GM12878 (cell line): ENCODE results near the gene KCND3. TPM values are rescaled to one million over a fixed set of nuclear protein-coding genes. Genes with fewer than 3 reads are reported as not detected.

Source experiments
- ATAC-seq: fragments of 200-7000 bp; cut with Tn5 transposase; 3 replicates; pipeline ENCODE4 v1.9.1; 2020; ENCODE audit warnings: mild to moderate bottlenecking, moderate library complexity
- BruUV-seq: library from RNA; stranded (reverse); fragments of 400-500 nt; replicated peaks from 2 replicates; lab custom pipeline; 2021; lab: Mats Ljungman, UMichigan
- CTCF ChIA-PET: fragments of 300-600 bp; sonication (Branson Sonifier 250); formaldehyde crosslinking; extraction: SDS; loops from one replicate; lab custom pipeline; 2021; ENCODE audit warnings: inconsistent platforms; lab: Yijun Ruan, JAX
- POLR2A ChIA-PET: fragments of 350-600 bp; formaldehyde crosslinking; extraction: SDS; loops from one replicate; lab custom pipeline; 2021; ENCODE audit warnings: inconsistent platforms; lab: Charles Lee
- RAD21 ChIA-PET: fragments of 300-600 bp; sonication (Branson Sonifier 250); formaldehyde crosslinking; loops from one replicate; lab custom pipeline; 2023; ENCODE audit warnings: antibody characterized with exemption; ENCODE audit not compliant: unreplicated experiment; lab: Charles Lee
- SMC1A ChIA-PET: fragments of 300-600 bp; sonication (Branson Sonifier 250); formaldehyde crosslinking; loops from one replicate; lab custom pipeline; 2023; ENCODE audit not compliant: unreplicated experiment, uncharacterized antibody; lab: Charles Lee
- DNase-seq: peaks from one replicate; pipeline ENCODE4 v3.0.0-alpha.2; 2011; ENCODE audit warnings: low read depth, low spot score
- FAIRE-seq: peaks from 3 replicates; lab custom pipeline; 2011; peaks lifted over from hg19 to GRCh38; lab: Jason Lieb, UNC
- H2AFZ ChIP-seq: 2 replicates; pipeline ENCODE4 v1.6.0; 2011; ENCODE audit warnings: low read depth, low read length, control low read depth; ENCODE audit not compliant: control insufficient read depth
- H3K27ac ChIP-seq: 2 replicates; pipeline ENCODE4 v1.5.1; 2011; ENCODE audit warnings: control low read depth; ENCODE audit not compliant: control insufficient read depth, insufficient read depth
- H3K27me3 ChIP-seq, 2 experiments: replicated peaks in 1 of 2; 2 replicates each; pipeline versions ENCODE4 v1.6.0 to v1.6.1; 2011; ENCODE audit warnings: low read length in 1 of 2; ENCODE audit not compliant: control insufficient read depth in 2 of 2, insufficient read depth in 2 of 2
- H3K36me3 ChIP-seq, 2 experiments: 2 replicates each; pipeline ENCODE4 v1.5.1; 2011; ENCODE audit warnings: low read length in 1 of 2; ENCODE audit not compliant: control insufficient read depth in 2 of 2, insufficient read depth in 2 of 2
- H3K4me1 ChIP-seq: 2 replicates; pipeline ENCODE4 v1.6.1; 2011; ENCODE audit warnings: mild to moderate bottlenecking, low read length, moderate library complexity, mixed read lengths; ENCODE audit not compliant: control insufficient read depth, insufficient read depth
- H3K4me2 ChIP-seq: 2 replicates; pipeline ENCODE4 v1.6.0; 2011; ENCODE audit warnings: control low read depth; ENCODE audit not compliant: control insufficient read depth, insufficient read depth
- H3K4me3 ChIP-seq: fragments of 200-600 bp; sonication (generic); 2 replicates; pipeline ENCODE4 v1.5.1; 2016
- H3K79me2 ChIP-seq: 2 replicates; pipeline ENCODE4 v1.6.0; 2011; ENCODE audit warnings: low read length; ENCODE audit not compliant: control insufficient read depth, insufficient read depth
- H3K9ac ChIP-seq: 2 replicates; pipeline ENCODE4 v1.8.0; 2011; ENCODE audit warnings: low read length, control low read depth, mixed read lengths; ENCODE audit not compliant: control insufficient read depth, insufficient read depth
- H3K9me3 ChIP-seq: replicated peaks from 3 replicates; pipeline ENCODE4 v1.5.1; 2011; ENCODE audit warnings: mild to moderate bottlenecking, low read length; ENCODE audit not compliant: control insufficient read depth, insufficient read depth
- H4K20me1 ChIP-seq: 2 replicates; pipeline ENCODE4 v1.6.0; 2011; ENCODE audit not compliant: control insufficient read depth, insufficient read depth
- BHLHE40 ChIP-seq, 2 experiments: fragments of 450-650 bp in 1 of 2; IDR thresholded peaks; 2 replicates each; pipeline ENCODE4 v1.6.1; 2011 to 2017; ENCODE audit warnings: low read depth in 2 of 2, borderline replicate concordance in 1 of 2, improper control_type of control experiment in 1 of 2, low read length in 1 of 2, mild to moderate bottlenecking in 1 of 2
- NFIC ChIP-seq: IDR thresholded peaks from 2 replicates; pipeline ENCODE4 v1.6.1; 2012; ENCODE audit warnings: low read depth, mild to moderate bottlenecking, inconsistent platforms, low read length, moderate library complexity
- NFXL1 ChIP-seq: fragments of 450-650 bp; IDR thresholded peaks from 2 replicates; pipeline ENCODE4 v1.6.1; 2017; ENCODE audit warnings: antibody characterized with exemption, mild to moderate bottlenecking, borderline replicate concordance
- NR2F1 ChIP-seq: fragments of 450-650 bp; conservative IDR thresholded peaks from 2 replicates; pipeline ENCODE4 v1.6.1; 2017; ENCODE audit warnings: mild to moderate bottlenecking
- PKNOX1 ChIP-seq: fragments of 450-650 bp; IDR thresholded peaks from 2 replicates; pipeline ENCODE4 v1.6.1; 2016; ENCODE audit warnings: mild to moderate bottlenecking
- RAD51 ChIP-seq: fragments of 450-650 bp; IDR thresholded peaks from 2 replicates; pipeline ENCODE4 v1.6.1; 2016; ENCODE audit warnings: moderate library complexity, mild to moderate bottlenecking, inconsistent platforms
- SRF ChIP-seq, 2 experiments: IDR thresholded peaks; 2 replicates each; pipeline ENCODE4 v1.6.1; 2011; ENCODE audit warnings: low read depth in 2 of 2, low read length in 2 of 2, mild to moderate bottlenecking in 1 of 2, moderate library complexity in 1 of 2
- TAF1 ChIP-seq: IDR thresholded peaks from 2 replicates; pipeline ENCODE4 v1.6.1; 2011; ENCODE audit warnings: mild to moderate bottlenecking, low read depth, low read length, borderline replicate concordance
- TCF7 ChIP-seq: IDR thresholded peaks from 2 replicates; pipeline ENCODE4 v1.6.1; 2014; ENCODE audit warnings: antibody characterized with exemption, borderline replicate concordance
- ZBTB11 ChIP-seq: fragments of 450-650 bp; formaldehyde crosslinking; IDR thresholded peaks from 2 replicates; pipeline ENCODE4 v1.5.0; 2022; ENCODE audit warnings: mild to moderate bottlenecking, missing genetic modification characterization
- ZNF207 ChIP-seq: fragments of 450-650 bp; IDR thresholded peaks from 2 replicates; pipeline ENCODE4 v1.6.1; 2014; ENCODE audit warnings: antibody characterized with exemption, mild to moderate bottlenecking, borderline replicate concordance
- ZZZ3 ChIP-seq: IDR thresholded peaks from 2 replicates; pipeline ENCODE4 v1.6.1; 2011; ENCODE audit warnings: low read depth; ENCODE audit not compliant: control insufficient read depth, insufficient read length
- WGBS: methylation state at CpG from one replicate; pipeline ENCODE4 v1.1.6; 2016; ENCODE audit warnings: low lambda C conversion rate; ENCODE audit not compliant: insufficient replicate concordance, insufficient coverage; ENCODE audit errors: missing lambda C conversion rate; 5-methylcytosine and 5-hydroxymethylcytosine counted together
- in situ Hi-C: fragments of 300-500 bp; cut with MboI; formaldehyde crosslinking; loops from 9 replicates; pipeline ENCODE4 v1.14.3; 2018; ENCODE audit warnings: mixed read lengths
- intact Hi-C: fragments of 100-400 bp; cut with micrococcal nuclease; formaldehyde crosslinking; loops from one replicate; pipeline ENCODE4 v1.14.2; 2022; ENCODE audit not compliant: unreplicated experiment
- polyA plus RNA-seq, 11 experiments: library from polyadenylated mRNA; depleted of rRNA in 4 of 11; unstranded in 6 of 11; stranded (reverse) in 5 of 11; fragments of >200 nt; fragmentation: Nextera tagmentation in 4 of 11; fragmentation: Illumina TruSeq in 1 of 11; extraction: Ambion mirVana in 4 of 11; extraction: Trizol in 1 of 11; gene quantifications; 1 replicate in 1 of 11; 2 replicates in 10 of 11; pipeline versions ENCODE4 v1.2.1 to v1.2.3, GENCODE V29; 2011 to 2016; ENCODE audit warnings: inconsistent platforms in 2 of 11, missing spikeins in 2 of 11, low read depth in 1 of 11
- total RNA-seq, 4 experiments: library from RNA; depleted of rRNA in 3 of 4; stranded (reverse); fragments of >200 nt in 3 of 4; fragmentation: Illumina TruSeq in 1 of 4; extraction: Trizol in 1 of 4; gene quantifications; 2 replicates each; pipeline versions ENCODE4 v1.2.1 to v1.2.3, GENCODE V29; 2013 to 2021
- TF ChIP-seq, protein P1 (sequence below): IDR thresholded peaks from 2 replicates; pipeline ENCODE4 v1.6.1; 2012; ENCODE audit warnings: mild to moderate bottlenecking, low read depth, low read length
- TF ChIP-seq, protein P2 (sequence below): IDR thresholded peaks from 2 replicates; pipeline ENCODE4 v1.6.1; 2012; ENCODE audit warnings: low read depth, low read length, improper control_type of control experiment

Gene KCND3
- total and polyA plus RNA-seq, 10 of the 15 experiments (the other 5 are each of a cell fraction or from before 2014, with no cell fraction given): 0.02 TPM; not detected in 9

DNA sequence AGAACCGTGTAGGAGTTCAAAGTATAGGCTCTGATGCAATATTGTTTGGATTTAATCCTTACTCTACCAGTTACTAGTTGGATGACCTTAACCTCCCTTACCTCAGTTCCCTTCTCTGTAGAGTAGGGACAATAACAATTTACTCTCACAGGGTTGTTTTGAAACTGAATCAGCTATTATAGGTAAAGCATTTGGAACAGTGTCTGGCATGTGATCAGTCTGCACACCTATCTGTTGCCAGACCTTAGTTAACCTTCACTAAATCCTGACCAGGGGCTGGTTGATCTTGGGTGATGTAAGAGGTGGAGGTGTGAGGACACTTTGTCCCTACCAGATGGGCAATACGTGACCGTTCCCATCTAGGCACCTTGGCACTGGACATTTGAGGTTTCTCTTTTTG is 126.9 kb downstream of the KCND3 start:
- intact Hi-C loops: no loop called here

More for the DNA sequence above, 126.9 kb downstream of the KCND3 start:
- Histone ChIP-seq H2AFZ (no peak overlapping the region), H3K79me2 (no peaks in the 10 kb centered on the region), H3K9ac (no peak overlapping the region), H3K9me3 (no peaks in the 10 kb centered on the region), H3K4me1 (no peaks in the 10 kb centered on the region), H4K20me1 (no peaks in the 10 kb centered on the region; the same call in 1 of the 2 replicates), H3K4me2 (no peak overlapping the region), H3K27me3 (peaks cover 1 to 2% of the 10 kb centered on the region in 2 experiments; a peak in 2 of 4 replicates), H3K27ac (no peak overlapping the region), H3K4me3 (no peak overlapping the region), H3K36me3 (no peaks in the 10 kb centered on the region)
- WGBS: 0% methylated on average over 3 of the region's 3 CpGs
- ChIA-PET CTCF (no interaction called here), RAD21 (no interaction called here), SMC1A (no interaction called here), POLR2A (no interaction called here)
- no peak for ATAC-seq
- in situ Hi-C loops: no loop called here
- no peak for FAIRE-seq
- DNase-seq: no peak
- no peak for TF ChIP-seq NFIC
- TF ChIP-seq PKNOX1: no peak
- no peak for TF ChIP-seq RAD51
- TF ChIP-seq, protein P1, sequence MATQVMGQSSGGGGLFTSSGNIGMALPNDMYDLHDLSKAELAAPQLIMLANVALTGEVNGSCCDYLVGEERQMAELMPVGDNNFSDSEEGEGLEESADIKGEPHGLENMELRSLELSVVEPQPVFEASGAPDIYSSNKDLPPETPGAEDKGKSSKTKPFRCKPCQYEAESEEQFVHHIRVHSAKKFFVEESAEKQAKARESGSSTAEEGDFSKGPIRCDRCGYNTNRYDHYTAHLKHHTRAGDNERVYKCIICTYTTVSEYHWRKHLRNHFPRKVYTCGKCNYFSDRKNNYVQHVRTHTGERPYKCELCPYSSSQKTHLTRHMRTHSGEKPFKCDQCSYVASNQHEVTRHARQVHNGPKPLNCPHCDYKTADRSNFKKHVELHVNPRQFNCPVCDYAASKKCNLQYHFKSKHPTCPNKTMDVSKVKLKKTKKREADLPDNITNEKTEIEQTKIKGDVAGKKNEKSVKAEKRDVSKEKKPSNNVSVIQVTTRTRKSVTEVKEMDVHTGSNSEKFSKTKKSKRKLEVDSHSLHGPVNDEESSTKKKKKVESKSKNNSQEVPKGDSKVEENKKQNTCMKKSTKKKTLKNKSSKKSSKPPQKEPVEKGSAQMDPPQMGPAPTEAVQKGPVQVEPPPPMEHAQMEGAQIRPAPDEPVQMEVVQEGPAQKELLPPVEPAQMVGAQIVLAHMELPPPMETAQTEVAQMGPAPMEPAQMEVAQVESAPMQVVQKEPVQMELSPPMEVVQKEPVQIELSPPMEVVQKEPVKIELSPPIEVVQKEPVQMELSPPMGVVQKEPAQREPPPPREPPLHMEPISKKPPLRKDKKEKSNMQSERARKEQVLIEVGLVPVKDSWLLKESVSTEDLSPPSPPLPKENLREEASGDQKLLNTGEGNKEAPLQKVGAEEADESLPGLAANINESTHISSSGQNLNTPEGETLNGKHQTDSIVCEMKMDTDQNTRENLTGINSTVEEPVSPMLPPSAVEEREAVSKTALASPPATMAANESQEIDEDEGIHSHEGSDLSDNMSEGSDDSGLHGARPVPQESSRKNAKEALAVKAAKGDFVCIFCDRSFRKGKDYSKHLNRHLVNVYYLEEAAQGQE: no peak
- TF ChIP-seq ZBTB11 (CRISPR knock-in tag): no peak
- TF ChIP-seq, protein P2, sequence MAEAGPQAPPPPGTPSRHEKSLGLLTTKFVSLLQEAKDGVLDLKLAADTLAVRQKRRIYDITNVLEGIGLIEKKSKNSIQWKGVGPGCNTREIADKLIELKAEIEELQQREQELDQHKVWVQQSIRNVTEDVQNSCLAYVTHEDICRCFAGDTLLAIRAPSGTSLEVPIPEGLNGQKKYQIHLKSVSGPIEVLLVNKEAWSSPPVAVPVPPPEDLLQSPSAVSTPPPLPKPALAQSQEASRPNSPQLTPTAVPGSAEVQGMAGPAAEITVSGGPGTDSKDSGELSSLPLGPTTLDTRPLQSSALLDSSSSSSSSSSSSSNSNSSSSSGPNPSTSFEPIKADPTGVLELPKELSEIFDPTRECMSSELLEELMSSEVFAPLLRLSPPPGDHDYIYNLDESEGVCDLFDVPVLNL: no peak
- no peak for TF ChIP-seq TCF7
- no peak for TF ChIP-seq NR2F1
- TF ChIP-seq SRF (IDR thresholded peaks at IDR 0.05; ENCODE audit: low read depth in 2 of 2, low read length in 2 of 2): no peak
- TF ChIP-seq BHLHE40 (IDR thresholded peaks at IDR 0.05; ENCODE audit: borderline replicate concordance in 1 of 2, low read depth in 2 of 2, low read length in 1 of 2): no peak
- TF ChIP-seq TAF1: no peak
- TF ChIP-seq ZZZ3: no peak
- TF ChIP-seq NFXL1: no peak
- no peak for TF ChIP-seq ZNF207
- BruUV-seq: no TSS peak
